ENCODE measurements around the gene FREM1.

GRCh38 chr9:14747111-14747510, 163.1 kb downstream of the FREM1 start:
- TF ChIP-seq PPARA (CRISPR knock-in tag; IDR thresholded peaks at IDR 0.05; ENCODE audit: borderline replicate concordance) (no peak), RARB (CRISPR knock-in tag; IDR thresholded peaks at IDR 0.05) (no peak), ISL1 (CRISPR knock-in tag; IDR thresholded peaks at IDR 0.05) (no peak), SNAI2 (CRISPR knock-in tag; IDR thresholded peaks at IDR 0.05) (no peak), ZNF8 (CRISPR knock-in tag; IDR thresholded peaks at IDR 0.05) (no peak), TOX (CRISPR knock-in tag; IDR thresholded peaks at IDR 0.05; ENCODE audit: borderline replicate concordance) (no peak), PATZ1 (CRISPR knock-in tag; IDR thresholded peaks at IDR 0.05; ENCODE audit: borderline replicate concordance) (no peak), ARNTL (CRISPR knock-in tag; IDR thresholded peaks at IDR 0.05; ENCODE audit: borderline replicate concordance, low read depth) (no peak), BACH2 (CRISPR knock-in tag; IDR thresholded peaks at IDR 0.05; ENCODE audit: borderline replicate concordance) (no peak)

Data from SK-N-SH treated with all-trans-retinoic acid at 6 μM for 48 hours (cell line).